HEK293 (cell line): ENCODE measurements around the gene RNF43.

ENCODE experiments used
- BCL11B ChIP-seq: fragments of 450-650 bp; formaldehyde crosslinking; IDR thresholded peaks from 2 replicates; pipeline ENCODE4 v1.5.1; 2016; ENCODE audit warnings: low read depth, missing biosample characterization, missing genetic modification characterization
- HOXA7 ChIP-seq: sonication (generic); formaldehyde crosslinking; IDR thresholded peaks from 2 replicates; pipeline ENCODE4 v1.8.1; 2022; ENCODE audit warnings: missing genetic modification reagents, borderline replicate concordance
- KLF8 ChIP-seq: fragments of 450-650 bp; formaldehyde crosslinking; IDR thresholded peaks from 2 replicates; pipeline ENCODE4 v1.5.1; 2016; ENCODE audit warnings: missing biosample characterization, missing genetic modification characterization
- MZF1 ChIP-seq: fragments of 450-650 bp; formaldehyde crosslinking; IDR thresholded peaks from 2 replicates; pipeline ENCODE4 v1.5.1; 2017; ENCODE audit warnings: missing biosample characterization, missing genetic modification characterization, borderline replicate concordance
- SCRT2 ChIP-seq: fragments of 450-650 bp; formaldehyde crosslinking; IDR thresholded peaks from 2 replicates; pipeline ENCODE4 v1.5.1; 2016; ENCODE audit warnings: missing biosample characterization, missing genetic modification characterization
- SETDB1 ChIP-seq: IDR thresholded peaks from one replicate; pipeline ENCODE4 v1.6.1; 2017; ENCODE audit warnings: mild to moderate bottlenecking, low read length, moderate library complexity, mixed read lengths; ENCODE audit not compliant: insufficient read length
- ZBTB1 ChIP-seq: fragments of 450-650 bp; formaldehyde crosslinking; IDR thresholded peaks from 2 replicates; pipeline ENCODE4 v1.5.1; 2016; ENCODE audit warnings: missing biosample characterization, missing genetic modification characterization
- ZBTB20 ChIP-seq: fragments of 450-650 bp; formaldehyde crosslinking; IDR thresholded peaks from 2 replicates; pipeline ENCODE4 v1.5.1; 2016; ENCODE audit warnings: missing biosample characterization, missing genetic modification characterization
- ZFHX2 ChIP-seq: fragments of 450-650 bp; formaldehyde crosslinking; conservative IDR thresholded peaks from 2 replicates; pipeline ENCODE4 v1.5.1; 2016; ENCODE audit warnings: missing biosample characterization, missing genetic modification characterization
- ZFP69B ChIP-seq: fragments of 450-650 bp; formaldehyde crosslinking; IDR thresholded peaks from 2 replicates; pipeline ENCODE4 v1.5.1; 2016; ENCODE audit warnings: missing biosample characterization, missing genetic modification characterization
- ZNF114 ChIP-seq: fragments of 450-650 bp; formaldehyde crosslinking; IDR thresholded peaks from 2 replicates; pipeline ENCODE4 v1.5.0; 2017; ENCODE audit warnings: missing biosample characterization, missing genetic modification characterization
- ZNF16 ChIP-seq: fragments of 450-650 bp; formaldehyde crosslinking; IDR thresholded peaks from 2 replicates; pipeline ENCODE4 v1.5.1; 2016; ENCODE audit warnings: low read depth, missing biosample characterization, missing genetic modification characterization
- ZNF169 ChIP-seq: fragments of 450-650 bp; formaldehyde crosslinking; IDR thresholded peaks from 2 replicates; pipeline ENCODE4 v1.5.1; 2016; ENCODE audit warnings: missing biosample characterization, missing genetic modification characterization
- ZNF24 ChIP-seq: fragments of 450-650 bp; formaldehyde crosslinking; IDR thresholded peaks from 2 replicates; pipeline ENCODE4 v1.5.1; 2016; ENCODE audit warnings: missing biosample characterization, missing genetic modification characterization
- ZNF341 ChIP-seq: fragments of 450-650 bp; formaldehyde crosslinking; IDR thresholded peaks from 2 replicates; pipeline ENCODE4; 2016; ENCODE audit warnings: low read depth, missing biosample characterization, missing genetic modification characterization
- ZNF394 ChIP-seq: fragments of 450-650 bp; formaldehyde crosslinking; IDR thresholded peaks from 2 replicates; pipeline ENCODE4 v1.5.1; 2016; ENCODE audit warnings: missing biosample characterization, missing genetic modification characterization, mild to moderate bottlenecking, moderate library complexity, borderline replicate concordance
- ZNF426 ChIP-seq: fragments of 450-650 bp; formaldehyde crosslinking; IDR thresholded peaks from 2 replicates; pipeline ENCODE4 v1.5.1; 2017; ENCODE audit warnings: missing biosample characterization, missing genetic modification characterization, mild to moderate bottlenecking, inconsistent platforms, moderate library complexity
- ZNF433 ChIP-seq: fragments of 450-650 bp; formaldehyde crosslinking; IDR thresholded peaks from 2 replicates; pipeline ENCODE4 v1.5.1; 2016; ENCODE audit warnings: missing biosample characterization, missing genetic modification characterization, low read depth
- ZNF521 ChIP-seq: fragments of 450-650 bp; formaldehyde crosslinking; IDR thresholded peaks from 2 replicates; pipeline ENCODE4 v1.5.1; 2017; ENCODE audit warnings: missing biosample characterization, mild to moderate bottlenecking, missing genetic modification characterization
- ZNF558 ChIP-seq: fragments of 450-650 bp; formaldehyde crosslinking; IDR thresholded peaks from 2 replicates; pipeline ENCODE4 v1.5.1; 2016; ENCODE audit warnings: missing biosample characterization, missing genetic modification characterization
- ZNF600 ChIP-seq: fragments of 450-650 bp; formaldehyde crosslinking; IDR thresholded peaks from 2 replicates; pipeline ENCODE4 v1.5.1; 2016; ENCODE audit warnings: missing biosample characterization, missing genetic modification characterization
- ZNF664 ChIP-seq: fragments of 450-650 bp; formaldehyde crosslinking; IDR thresholded peaks from 2 replicates; pipeline ENCODE4 v1.5.1; 2016; ENCODE audit warnings: missing biosample characterization, missing genetic modification characterization
- ZNF701 ChIP-seq: fragments of 450-650 bp; formaldehyde crosslinking; IDR thresholded peaks from 2 replicates; pipeline ENCODE4 v1.5.1; 2016; ENCODE audit warnings: missing biosample characterization, missing genetic modification characterization
- ZNF785 ChIP-seq: fragments of 450-650 bp; formaldehyde crosslinking; IDR thresholded peaks from 2 replicates; pipeline ENCODE4 v1.5.1; 2016; ENCODE audit warnings: missing biosample characterization, missing genetic modification characterization
- ZNF837 ChIP-seq: fragments of 450-650 bp; formaldehyde crosslinking; IDR thresholded peaks from 2 replicates; pipeline ENCODE4 v1.5.1; 2016; ENCODE audit warnings: missing biosample characterization, missing genetic modification characterization
- ZSCAN30 ChIP-seq: fragments of 450-650 bp; IDR thresholded peaks from 2 replicates; pipeline ENCODE4 v1.5.1; 2018; ENCODE audit warnings: missing biosample characterization, mild to moderate bottlenecking, missing genetic modification characterization, moderate library complexity
- TF ChIP-seq, protein P1 (sequence below): fragments of 450-650 bp; formaldehyde crosslinking; IDR thresholded peaks from 2 replicates; pipeline ENCODE4 v1.5.1; 2016; ENCODE audit warnings: missing biosample characterization, missing genetic modification characterization
- TF ChIP-seq, protein P2 (sequence below): fragments of 450-650 bp; formaldehyde crosslinking; IDR thresholded peaks from 2 replicates; pipeline ENCODE4 v1.5.1; 2017; ENCODE audit warnings: missing biosample characterization, missing genetic modification characterization
- TF ChIP-seq, protein P3 (sequence below): fragments of 450-650 bp; formaldehyde crosslinking; IDR thresholded peaks from 2 replicates; pipeline ENCODE4 v1.5.1; 2016; ENCODE audit warnings: missing biosample characterization, missing genetic modification characterization
- TF ChIP-seq, protein P4 (sequence below): fragments of 450-650 bp; formaldehyde crosslinking; IDR thresholded peaks from 2 replicates; pipeline ENCODE4 v1.5.1; 2016; ENCODE audit warnings: missing biosample characterization, missing genetic modification characterization
- TF ChIP-seq, protein P5 (sequence below): fragments of 450-650 bp; formaldehyde crosslinking; IDR thresholded peaks from 2 replicates; pipeline ENCODE4 v1.5.1; 2016; ENCODE audit warnings: missing biosample characterization, missing genetic modification characterization

Gene RNF43

DNA sequence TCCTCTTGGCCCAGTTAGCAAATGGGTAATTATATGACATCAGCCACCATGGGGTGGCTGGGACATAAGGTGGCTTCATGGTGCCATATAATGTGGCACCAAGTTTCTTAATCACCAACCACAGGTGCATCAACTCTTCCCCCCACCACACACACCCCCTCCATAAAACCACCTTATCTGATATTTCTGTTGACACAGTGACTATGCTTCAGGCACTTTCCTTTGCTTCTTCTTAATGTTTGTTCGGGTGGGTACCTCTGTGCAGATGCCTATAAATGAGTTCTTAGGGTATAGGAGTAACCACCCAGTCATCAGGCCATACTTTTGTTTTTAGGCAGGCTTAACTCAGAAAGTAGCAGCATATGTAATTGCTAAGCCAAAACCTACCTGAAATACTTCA lies 29.5 kb downstream of the RNF43 start (continued):
- TF ChIP-seq ZNF114 (tag by site-specific recombination) (no peak), ZNF837 (tag by site-specific recombination) (no peak), ZFP69B (tag by site-specific recombination) (peak; percentile 59; the same call in 1 of the 2 replicates), HOXA7 (CRISPR knock-in tag) (no peak), ZNF24 (peak; percentile 89), BCL11B (tag by site-specific recombination) (peak; percentile 85), ZSCAN30 (peak; percentile 57; the same call in 1 of the 2 replicates), ZNF341 (peak; percentile 90), ZNF558 (peak; percentile 77; the same call in 1 of the 2 replicates), ZNF433 (no peak), ZNF426 (tag by site-specific recombination) (no peak), ZNF169 (no peak), ZBTB20 (tag by site-specific recombination) (peak; percentile 35; the same call in 1 of the 2 replicates), ZNF701 (tag by site-specific recombination) (no peak), SETDB1 (no peak), ZNF600 (tag by site-specific recombination) (peak; percentile 42; the same call in 1 of the 2 replicates), MZF1 (tag by site-specific recombination) (0 out of 2 replicates have a peak, but pooled peaks have one; percentile 22), ZNF664 (tag by site-specific recombination) (no peak), ZNF394 (tag by site-specific recombination) (peak; percentile 30; the same call in 1 of the 2 replicates), ZNF16 (tag by site-specific recombination) (no peak), ZFHX2 (tag by site-specific recombination) (0 out of 2 replicates have a peak, but pooled peaks have one; percentile 18), ZNF521 (tag by site-specific recombination) (no peak), KLF8 (tag by site-specific recombination) (peak; percentile 95), ZNF785 (no peak), ZBTB1 (tag by site-specific recombination) (no peak), SCRT2 (tag by site-specific recombination) (peak; percentile 84)
- TF ChIP-seq, protein P1, sequence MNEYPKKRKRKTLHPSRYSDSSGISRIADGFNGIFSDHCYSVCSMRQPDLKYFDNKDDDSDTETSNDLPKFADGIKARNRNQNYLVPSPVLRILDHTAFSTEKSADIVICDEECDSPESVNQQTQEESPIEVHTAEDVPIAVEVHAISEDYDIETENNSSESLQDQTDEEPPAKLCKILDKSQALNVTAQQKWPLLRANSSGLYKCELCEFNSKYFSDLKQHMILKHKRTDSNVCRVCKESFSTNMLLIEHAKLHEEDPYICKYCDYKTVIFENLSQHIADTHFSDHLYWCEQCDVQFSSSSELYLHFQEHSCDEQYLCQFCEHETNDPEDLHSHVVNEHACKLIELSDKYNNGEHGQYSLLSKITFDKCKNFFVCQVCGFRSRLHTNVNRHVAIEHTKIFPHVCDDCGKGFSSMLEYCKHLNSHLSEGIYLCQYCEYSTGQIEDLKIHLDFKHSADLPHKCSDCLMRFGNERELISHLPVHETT, result peak; percentile 72; the same call in 1 of the 2 replicates
- TF ChIP-seq, protein P2, sequence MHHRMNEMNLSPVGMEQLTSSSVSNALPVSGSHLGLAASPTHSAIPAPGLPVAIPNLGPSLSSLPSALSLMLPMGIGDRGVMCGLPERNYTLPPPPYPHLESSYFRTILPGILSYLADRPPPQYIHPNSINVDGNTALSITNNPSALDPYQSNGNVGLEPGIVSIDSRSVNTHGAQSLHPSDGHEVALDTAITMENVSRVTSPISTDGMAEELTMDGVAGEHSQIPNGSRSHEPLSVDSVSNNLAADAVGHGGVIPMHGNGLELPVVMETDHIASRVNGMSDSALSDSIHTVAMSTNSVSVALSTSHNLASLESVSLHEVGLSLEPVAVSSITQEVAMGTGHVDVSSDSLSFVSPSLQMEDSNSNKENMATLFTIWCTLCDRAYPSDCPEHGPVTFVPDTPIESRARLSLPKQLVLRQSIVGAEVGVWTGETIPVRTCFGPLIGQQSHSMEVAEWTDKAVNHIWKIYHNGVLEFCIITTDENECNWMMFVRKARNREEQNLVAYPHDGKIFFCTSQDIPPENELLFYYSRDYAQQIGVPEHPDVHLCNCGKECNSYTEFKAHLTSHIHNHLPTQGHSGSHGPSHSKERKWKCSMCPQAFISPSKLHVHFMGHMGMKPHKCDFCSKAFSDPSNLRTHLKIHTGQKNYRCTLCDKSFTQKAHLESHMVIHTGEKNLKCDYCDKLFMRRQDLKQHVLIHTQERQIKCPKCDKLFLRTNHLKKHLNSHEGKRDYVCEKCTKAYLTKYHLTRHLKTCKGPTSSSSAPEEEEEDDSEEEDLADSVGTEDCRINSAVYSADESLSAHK (tag by site-specific recombination), result peak; percentile 75
- TF ChIP-seq, protein P3, sequence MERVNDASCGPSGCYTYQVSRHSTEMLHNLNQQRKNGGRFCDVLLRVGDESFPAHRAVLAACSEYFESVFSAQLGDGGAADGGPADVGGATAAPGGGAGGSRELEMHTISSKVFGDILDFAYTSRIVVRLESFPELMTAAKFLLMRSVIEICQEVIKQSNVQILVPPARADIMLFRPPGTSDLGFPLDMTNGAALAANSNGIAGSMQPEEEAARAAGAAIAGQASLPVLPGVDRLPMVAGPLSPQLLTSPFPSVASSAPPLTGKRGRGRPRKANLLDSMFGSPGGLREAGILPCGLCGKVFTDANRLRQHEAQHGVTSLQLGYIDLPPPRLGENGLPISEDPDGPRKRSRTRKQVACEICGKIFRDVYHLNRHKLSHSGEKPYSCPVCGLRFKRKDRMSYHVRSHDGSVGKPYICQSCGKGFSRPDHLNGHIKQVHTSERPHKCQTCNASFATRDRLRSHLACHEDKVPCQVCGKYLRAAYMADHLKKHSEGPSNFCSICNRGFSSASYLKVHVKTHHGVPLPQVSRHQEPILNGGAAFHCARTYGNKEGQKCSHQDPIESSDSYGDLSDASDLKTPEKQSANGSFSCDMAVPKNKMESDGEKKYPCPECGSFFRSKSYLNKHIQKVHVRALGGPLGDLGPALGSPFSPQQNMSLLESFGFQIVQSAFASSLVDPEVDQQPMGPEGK (tag by site-specific recombination), result peak; percentile 87
- TF ChIP-seq, protein P4, sequence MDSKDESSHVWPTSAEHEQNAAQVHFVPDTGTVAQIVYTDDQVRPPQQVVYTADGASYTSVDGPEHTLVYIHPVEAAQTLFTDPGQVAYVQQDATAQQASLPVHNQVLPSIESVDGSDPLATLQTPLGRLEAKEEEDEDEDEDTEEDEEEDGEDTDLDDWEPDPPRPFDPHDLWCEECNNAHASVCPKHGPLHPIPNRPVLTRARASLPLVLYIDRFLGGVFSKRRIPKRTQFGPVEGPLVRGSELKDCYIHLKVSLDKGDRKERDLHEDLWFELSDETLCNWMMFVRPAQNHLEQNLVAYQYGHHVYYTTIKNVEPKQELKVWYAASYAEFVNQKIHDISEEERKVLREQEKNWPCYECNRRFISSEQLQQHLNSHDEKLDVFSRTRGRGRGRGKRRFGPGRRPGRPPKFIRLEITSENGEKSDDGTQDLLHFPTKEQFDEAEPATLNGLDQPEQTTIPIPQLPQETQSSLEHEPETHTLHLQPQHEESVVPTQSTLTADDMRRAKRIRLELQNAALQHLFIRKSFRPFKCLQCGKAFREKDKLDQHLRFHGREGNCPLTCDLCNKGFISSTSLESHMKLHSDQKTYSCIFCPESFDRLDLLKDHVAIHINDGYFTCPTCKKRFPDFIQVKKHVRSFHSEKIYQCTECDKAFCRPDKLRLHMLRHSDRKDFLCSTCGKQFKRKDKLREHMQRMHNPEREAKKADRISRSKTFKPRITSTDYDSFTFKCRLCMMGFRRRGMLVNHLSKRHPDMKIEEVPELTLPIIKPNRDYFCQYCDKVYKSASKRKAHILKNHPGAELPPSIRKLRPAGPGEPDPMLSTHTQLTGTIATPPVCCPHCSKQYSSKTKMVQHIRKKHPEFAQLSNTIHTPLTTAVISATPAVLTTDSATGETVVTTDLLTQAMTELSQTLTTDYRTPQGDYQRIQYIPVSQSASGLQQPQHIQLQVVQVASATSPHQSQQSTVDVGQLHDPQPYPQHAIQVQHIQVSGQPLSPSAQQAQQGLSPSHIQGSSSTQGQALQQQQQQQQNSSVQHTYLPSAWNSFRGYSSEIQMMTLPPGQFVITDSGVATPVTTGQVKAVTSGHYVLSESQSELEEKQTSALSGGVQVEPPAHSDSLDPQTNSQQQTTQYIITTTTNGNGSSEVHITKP (tag by site-specific recombination), result peak; percentile 71
- TF ChIP-seq, protein P5, sequence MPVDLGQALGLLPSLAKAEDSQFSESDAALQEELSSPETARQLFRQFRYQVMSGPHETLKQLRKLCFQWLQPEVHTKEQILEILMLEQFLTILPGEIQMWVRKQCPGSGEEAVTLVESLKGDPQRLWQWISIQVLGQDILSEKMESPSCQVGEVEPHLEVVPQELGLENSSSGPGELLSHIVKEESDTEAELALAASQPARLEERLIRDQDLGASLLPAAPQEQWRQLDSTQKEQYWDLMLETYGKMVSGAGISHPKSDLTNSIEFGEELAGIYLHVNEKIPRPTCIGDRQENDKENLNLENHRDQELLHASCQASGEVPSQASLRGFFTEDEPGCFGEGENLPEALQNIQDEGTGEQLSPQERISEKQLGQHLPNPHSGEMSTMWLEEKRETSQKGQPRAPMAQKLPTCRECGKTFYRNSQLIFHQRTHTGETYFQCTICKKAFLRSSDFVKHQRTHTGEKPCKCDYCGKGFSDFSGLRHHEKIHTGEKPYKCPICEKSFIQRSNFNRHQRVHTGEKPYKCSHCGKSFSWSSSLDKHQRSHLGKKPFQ (tag by site-specific recombination), result peak; percentile 81
